ENCODE results near the gene NPDC1. TPM values are rescaled to one million over a fixed set of nuclear protein-coding genes. Genes with fewer than 3 reads are reported as not detected.

Gene NPDC1
- total RNA-seq, 1 donor from 2014 or later: 5.7 TPM

DNA sequence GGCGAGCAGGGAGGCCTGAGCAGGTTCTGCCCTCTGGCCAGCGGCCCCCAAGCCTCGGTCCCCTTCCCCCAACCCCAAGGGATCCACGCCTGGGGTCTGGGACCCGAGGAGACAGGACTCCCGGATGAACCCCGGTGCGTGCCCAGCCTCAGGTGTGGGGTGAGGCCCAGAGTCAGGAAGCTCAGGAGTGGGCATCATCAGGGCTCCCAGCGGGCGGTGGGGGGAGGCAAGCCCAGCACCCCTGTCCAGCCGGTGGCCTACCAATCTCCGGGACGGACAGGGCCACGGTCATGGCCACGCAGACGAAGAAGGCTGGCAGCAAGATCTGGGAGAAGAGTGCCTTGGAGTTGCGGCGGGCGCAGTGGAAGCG, 32.4 kb downstream of the NPDC1 start:
- Histone ChIP-seq H3K4me1 (ENCODE audit: control insufficient read depth in 3 of 3, insufficient read depth in 3 of 3, low read length in 3 of 3) (no peaks in the 10 kb centered on the region), H3K9me3 (ENCODE audit: control insufficient read depth in 3 of 3, low read length in 3 of 3) (no peaks in the 10 kb centered on the region), H3K27me3 (ENCODE audit: control insufficient read depth in 3 of 3, insufficient read depth in 3 of 3, low read length in 3 of 3) (no peaks in the 10 kb centered on the region), H3K27ac (ENCODE audit: low read depth, low read length) (no peak overlapping the region), H3K9ac (ENCODE audit: low read depth in 1 of 3, low read length in 3 of 3) (no peak overlapping the region), H3K4me3 (ENCODE audit: low read length in 3 of 3) (no peak overlapping the region), H3K36me3 (ENCODE audit: control insufficient read depth in 3 of 3, insufficient read depth in 3 of 3, low read length in 3 of 3) (peaks cover 25 to 39% (median 36%) of the 10 kb centered on the region in 3 donors)

DNA sequence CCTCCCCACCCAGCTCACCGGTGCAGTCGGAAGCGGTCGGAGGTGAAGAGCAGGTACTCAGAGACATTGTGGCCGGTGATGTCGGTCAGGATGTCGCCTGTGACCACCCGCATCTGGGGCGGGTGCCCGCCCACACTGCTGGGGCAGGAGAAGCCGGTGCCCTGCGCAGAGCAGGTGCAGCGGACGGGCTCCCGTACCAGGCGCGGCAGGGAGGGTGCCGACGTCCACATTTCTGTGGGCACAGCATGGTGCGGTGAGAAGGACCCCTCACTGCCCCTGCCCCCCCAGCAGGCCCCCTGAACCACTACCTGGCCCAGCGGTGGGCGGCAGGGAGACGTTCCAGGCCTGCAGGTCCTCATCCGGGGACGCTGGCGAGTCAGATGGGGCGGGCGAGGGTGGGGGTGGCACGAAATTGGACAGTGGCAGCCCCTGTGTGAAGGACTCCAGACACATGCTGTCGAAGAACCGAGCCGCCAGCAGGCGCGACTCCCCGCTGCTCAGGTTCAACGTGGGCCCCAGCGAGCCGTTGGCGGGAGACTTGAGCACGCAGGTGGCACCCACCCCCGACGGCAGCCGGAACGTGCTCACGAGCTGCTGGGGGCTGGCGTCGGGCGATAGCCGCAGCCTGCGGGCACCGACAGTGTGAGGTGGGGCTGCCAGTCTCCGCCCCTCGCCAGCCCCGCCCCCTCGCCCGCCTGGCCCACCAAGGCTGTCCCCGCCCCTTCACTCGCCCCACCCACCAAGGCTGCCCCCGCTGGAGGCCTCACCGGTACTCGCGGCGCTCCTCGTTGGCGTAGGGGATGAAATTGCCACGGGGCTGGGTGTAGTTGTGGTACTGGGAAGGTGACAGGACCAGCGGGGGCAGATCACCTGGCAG, 33.0 kb downstream of the NPDC1 start:
- Histone ChIP-seq H3K4me3 (ENCODE audit: low read length in 3 of 3) (no peak overlapping the region), H3K27ac (ENCODE audit: low read depth, low read length) (no peak overlapping the region), H3K36me3 (ENCODE audit: control insufficient read depth in 3 of 3, insufficient read depth in 3 of 3, low read length in 3 of 3) (peaks cover 25 to 39% (median 36%) of the 10 kb centered on the region in 3 donors), H3K9me3 (ENCODE audit: control insufficient read depth in 3 of 3, low read length in 3 of 3) (no peaks in the 10 kb centered on the region), H3K9ac (ENCODE audit: low read depth in 1 of 3, low read length in 3 of 3) (no peak overlapping the region), H3K4me1 (ENCODE audit: control insufficient read depth in 3 of 3, insufficient read depth in 3 of 3, low read length in 3 of 3) (no peaks in the 10 kb centered on the region), H3K27me3 (ENCODE audit: control insufficient read depth in 3 of 3, insufficient read depth in 3 of 3, low read length in 3 of 3) (no peaks in the 10 kb centered on the region)

DNA sequence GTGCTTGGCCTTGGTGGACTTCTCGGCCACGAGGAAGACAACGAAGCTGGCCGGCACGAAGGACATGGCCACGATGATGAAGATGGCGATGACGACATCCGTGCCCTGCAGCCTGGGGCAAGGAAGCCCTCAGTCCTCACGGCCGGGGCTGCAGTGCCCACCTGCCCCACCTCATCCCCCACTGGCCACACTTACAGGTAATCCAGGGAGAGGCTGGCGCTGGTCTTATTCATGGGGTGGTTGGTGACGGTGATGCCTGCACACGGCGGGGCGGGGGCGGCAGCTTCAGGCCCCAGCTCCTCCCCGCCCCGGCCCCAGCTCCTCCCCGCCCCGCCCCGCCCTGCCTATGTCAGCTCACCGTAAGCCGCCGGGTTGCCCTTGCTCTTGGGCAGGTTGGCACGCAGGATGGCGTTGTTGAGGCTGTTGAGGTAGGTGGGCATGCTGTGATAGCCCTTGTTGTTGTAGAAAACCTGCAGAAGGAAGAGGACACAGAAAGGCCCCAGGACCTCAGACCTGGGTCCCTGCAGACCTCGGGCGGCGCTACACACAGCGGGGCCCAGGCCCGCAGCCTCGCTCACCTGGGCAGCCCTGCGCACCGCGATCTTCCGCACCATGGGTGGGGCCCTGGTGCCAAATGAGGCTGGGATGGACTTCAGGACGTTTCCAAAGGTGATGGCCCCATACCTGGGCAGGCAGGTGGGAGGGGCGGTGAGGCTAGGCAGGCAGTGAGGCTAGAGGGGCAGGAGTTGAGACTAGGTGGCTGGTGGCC, 33.9 kb downstream of the NPDC1 start:
- H3K36me3 ChIP-seq (ENCODE audit: control insufficient read depth in 3 of 3, insufficient read depth in 3 of 3, low read length in 3 of 3): peaks cover 22 to 35% (median 34%) of the 10 kb centered on the region in 3 donors

DNA sequence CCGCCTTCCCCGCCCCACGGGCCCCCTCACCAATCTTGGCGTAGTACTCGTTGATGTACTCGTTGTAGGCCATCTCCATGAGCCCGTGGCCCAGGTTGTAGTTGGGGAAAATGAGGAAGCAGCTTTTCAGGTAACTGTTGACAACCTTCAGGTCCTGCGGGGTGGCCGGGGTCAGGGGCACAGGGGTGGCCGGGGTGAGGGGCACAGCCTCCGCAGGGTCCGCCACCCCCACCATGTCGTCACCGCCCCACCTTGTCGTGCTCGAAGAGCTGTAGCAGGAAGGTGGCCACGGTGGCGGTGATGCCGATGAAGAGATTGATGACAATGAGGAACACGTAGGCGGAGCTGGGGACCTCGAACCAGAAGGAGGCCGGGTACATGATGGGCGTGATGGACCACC, 34.8 kb downstream of the NPDC1 start:
- Histone ChIP-seq H3K27ac (ENCODE audit: low read depth, low read length) (no peak overlapping the region), H3K9me3 (ENCODE audit: control insufficient read depth in 3 of 3, low read length in 3 of 3) (no peaks in the 10 kb centered on the region), H3K4me3 (ENCODE audit: low read length in 3 of 3) (no peak overlapping the region), H3K4me1 (ENCODE audit: control insufficient read depth in 3 of 3, insufficient read depth in 3 of 3, low read length in 3 of 3) (no peaks in the 10 kb centered on the region), H3K27me3 (ENCODE audit: control insufficient read depth in 3 of 3, insufficient read depth in 3 of 3, low read length in 3 of 3) (no peaks in the 10 kb centered on the region), H3K36me3 (ENCODE audit: control insufficient read depth in 3 of 3, insufficient read depth in 3 of 3, low read length in 3 of 3) (peaks cover 17 to 29% (median 29%) of the 10 kb centered on the region in 3 donors), H3K9ac (ENCODE audit: low read depth in 1 of 3, low read length in 3 of 3) (no peak overlapping the region)

More for the DNA sequence above, 33.9 kb downstream of the NPDC1 start:
- Histone ChIP-seq H3K4me3 (ENCODE audit: low read length in 3 of 3) (no peak overlapping the region), H3K9me3 (ENCODE audit: control insufficient read depth in 3 of 3, low read length in 3 of 3) (no peaks in the 10 kb centered on the region), H3K27ac (ENCODE audit: low read depth, low read length) (no peak overlapping the region), H3K9ac (ENCODE audit: low read depth in 1 of 3, low read length in 3 of 3) (no peak overlapping the region), H3K4me1 (ENCODE audit: control insufficient read depth in 3 of 3, insufficient read depth in 3 of 3, low read length in 3 of 3) (no peaks in the 10 kb centered on the region), H3K27me3 (ENCODE audit: control insufficient read depth in 3 of 3, insufficient read depth in 3 of 3, low read length in 3 of 3) (no peaks in the 10 kb centered on the region)

DNA sequence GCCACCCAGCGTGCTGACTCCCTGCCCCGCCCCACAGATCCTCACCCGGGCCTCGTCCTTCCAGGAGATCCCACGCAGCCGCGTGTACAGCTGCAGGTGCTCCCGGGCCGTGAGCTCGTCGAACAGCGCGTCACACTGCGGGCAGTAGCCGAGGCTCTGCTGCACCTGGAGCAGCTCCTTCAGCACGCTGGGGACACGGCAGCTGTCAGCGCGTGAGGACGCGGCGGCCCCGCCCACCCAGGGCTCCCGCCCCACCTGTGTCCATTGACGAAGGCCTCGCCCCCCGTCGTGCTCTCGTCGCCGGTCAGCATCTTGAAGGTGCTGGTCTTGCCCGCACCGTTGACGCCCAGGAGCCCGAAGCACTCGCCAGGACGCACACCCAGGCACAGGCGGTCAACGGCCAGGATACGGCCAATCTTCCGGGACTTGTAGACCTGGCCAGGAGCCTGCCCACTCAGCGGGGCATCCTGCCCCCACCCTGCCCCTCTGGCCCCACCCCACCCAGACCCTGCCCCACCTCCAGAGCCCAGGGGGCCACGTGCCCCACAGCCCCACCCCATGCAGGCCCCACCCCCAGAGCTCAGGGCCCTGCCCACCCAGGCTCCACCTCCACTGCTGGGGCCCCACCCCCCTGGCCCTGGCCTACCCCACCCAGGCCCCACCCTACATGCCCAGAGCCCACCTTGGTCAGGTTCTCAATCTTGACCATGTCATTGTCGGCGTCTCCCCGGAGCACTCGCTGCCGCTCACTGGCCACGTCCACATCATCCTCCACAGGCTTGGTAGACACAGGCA, 35.8 kb downstream of the NPDC1 start:
- H3K36me3 ChIP-seq (ENCODE audit: control insufficient read depth in 3 of 3, insufficient read depth in 3 of 3, low read length in 3 of 3): peaks cover 11 to 24% (median 22%) of the 10 kb centered on the region in 3 donors
- no peaks in the 10 kb centered on the region for H3K9me3 ChIP-seq (ENCODE audit: control insufficient read depth in 3 of 3, low read length in 3 of 3)
- H3K27me3 ChIP-seq (ENCODE audit: control insufficient read depth in 3 of 3, insufficient read depth in 3 of 3, low read length in 3 of 3): no peaks in the 10 kb centered on the region
- H3K9ac ChIP-seq (ENCODE audit: low read depth in 1 of 3, low read length in 3 of 3): no peak overlapping the region
- H3K4me1 ChIP-seq (ENCODE audit: control insufficient read depth in 3 of 3, insufficient read depth in 3 of 3, low read length in 3 of 3): no peaks in the 10 kb centered on the region
- no peak overlapping the region for H3K4me3 ChIP-seq (ENCODE audit: low read length in 3 of 3)
- H3K27ac ChIP-seq (ENCODE audit: low read depth, low read length): no peak overlapping the region

DNA sequence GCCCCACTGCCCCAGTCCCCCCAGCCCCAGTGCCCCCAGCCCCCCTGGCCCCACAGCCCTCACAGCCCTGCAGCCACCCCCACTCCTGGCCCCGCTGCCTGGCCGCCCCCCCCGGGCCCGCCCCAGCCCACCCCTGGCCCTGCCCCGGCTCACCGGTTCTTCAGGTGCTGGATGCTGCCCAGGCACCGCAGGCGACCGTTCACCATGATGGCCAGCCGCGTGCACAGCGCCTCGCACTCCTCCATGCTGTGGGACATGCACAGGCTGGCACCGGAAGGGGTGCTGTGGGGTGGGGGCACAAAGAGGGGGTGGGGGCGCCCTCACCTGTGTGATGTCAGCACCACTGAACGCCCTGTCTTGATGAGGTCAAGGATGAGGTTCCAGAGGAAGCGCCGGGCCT, 36.8 kb downstream of the NPDC1 start:
- H3K36me3 ChIP-seq (ENCODE audit: control insufficient read depth in 3 of 3, insufficient read depth in 3 of 3, low read length in 3 of 3): peaks cover 9 to 20% (median 16%) of the 10 kb centered on the region in 3 donors
- H3K9ac ChIP-seq (ENCODE audit: low read depth in 1 of 3, low read length in 3 of 3): no peak overlapping the region

DNA sequence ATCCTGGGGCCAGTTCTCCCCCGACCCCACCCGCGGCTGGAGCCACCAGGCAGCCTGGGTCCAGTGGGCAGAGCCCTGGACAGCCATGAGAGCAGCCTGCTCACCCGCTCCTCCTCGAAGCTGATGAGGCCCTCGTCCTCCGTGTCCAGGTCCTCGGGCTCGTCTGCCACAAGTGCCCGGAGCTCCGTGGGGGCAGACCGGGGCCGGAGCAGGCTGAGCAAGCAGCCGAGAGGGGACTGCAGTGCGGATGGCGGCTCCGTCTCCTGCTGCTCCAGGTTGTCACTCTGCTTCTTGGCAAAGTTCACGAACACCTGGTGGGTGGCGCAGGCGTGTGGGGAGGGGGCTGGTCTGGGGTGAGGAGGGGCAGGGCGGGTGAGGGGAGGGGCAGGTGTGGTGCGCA, 37.7 kb downstream of the NPDC1 start:
- Histone ChIP-seq H3K36me3 (ENCODE audit: control insufficient read depth in 3 of 3, insufficient read depth in 3 of 3, low read length in 3 of 3) (peaks cover 9 to 16% (median 14%) of the 10 kb centered on the region in 3 donors), H3K4me3 (ENCODE audit: low read length in 3 of 3) (no peak overlapping the region), H3K27ac (ENCODE audit: low read depth, low read length) (no peak overlapping the region), H3K4me1 (ENCODE audit: control insufficient read depth in 3 of 3, insufficient read depth in 3 of 3, low read length in 3 of 3) (no peaks in the 10 kb centered on the region), H3K27me3 (ENCODE audit: control insufficient read depth in 3 of 3, insufficient read depth in 3 of 3, low read length in 3 of 3) (no peaks in the 10 kb centered on the region), H3K9ac (ENCODE audit: low read depth in 1 of 3, low read length in 3 of 3) (no peak overlapping the region), H3K9me3 (ENCODE audit: control insufficient read depth in 3 of 3, low read length in 3 of 3) (no peaks in the 10 kb centered on the region)

More for the DNA sequence above, 36.8 kb downstream of the NPDC1 start:
- Histone ChIP-seq H3K27ac (ENCODE audit: low read depth, low read length) (no peak overlapping the region), H3K27me3 (ENCODE audit: control insufficient read depth in 3 of 3, insufficient read depth in 3 of 3, low read length in 3 of 3) (no peaks in the 10 kb centered on the region), H3K9me3 (ENCODE audit: control insufficient read depth in 3 of 3, low read length in 3 of 3) (no peaks in the 10 kb centered on the region), H3K4me3 (ENCODE audit: low read length in 3 of 3) (no peak overlapping the region), H3K4me1 (ENCODE audit: control insufficient read depth in 3 of 3, insufficient read depth in 3 of 3, low read length in 3 of 3) (no peaks in the 10 kb centered on the region)

DNA sequence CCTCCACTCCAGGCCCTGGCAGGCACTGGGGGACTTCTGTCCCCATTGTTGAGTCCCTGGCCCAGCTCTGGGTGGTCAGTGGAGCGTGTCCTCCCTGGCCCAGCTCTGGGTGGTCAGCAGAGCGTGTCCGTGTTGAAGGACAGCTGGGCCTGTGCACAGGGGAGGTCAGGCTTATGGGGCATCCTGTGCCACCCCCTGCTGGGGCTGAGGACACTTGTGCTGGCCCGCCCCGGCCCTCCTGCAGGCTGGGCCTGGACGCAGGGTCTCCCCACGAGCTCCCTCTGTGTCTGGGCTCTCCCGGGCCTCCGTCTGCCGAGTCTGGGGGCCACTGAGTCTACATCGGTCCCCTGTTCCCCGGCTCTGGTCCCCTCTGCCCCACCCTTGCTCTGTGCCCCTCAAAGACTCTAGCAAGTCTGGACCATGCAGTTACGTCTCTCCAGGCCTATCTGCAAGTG, 38.1 kb downstream of the NPDC1 start:
- no peaks in the 10 kb centered on the region for H3K27me3 ChIP-seq (ENCODE audit: control insufficient read depth in 3 of 3, insufficient read depth in 3 of 3, low read length in 3 of 3)
- H3K4me3 ChIP-seq (ENCODE audit: low read length in 3 of 3): no peak overlapping the region
- H3K9ac ChIP-seq (ENCODE audit: low read depth in 1 of 3, low read length in 3 of 3): no peak overlapping the region
- H3K36me3 ChIP-seq (ENCODE audit: control insufficient read depth in 3 of 3, insufficient read depth in 3 of 3, low read length in 3 of 3): peaks cover 9 to 16% (median 14%) of the 10 kb centered on the region in 3 donors
- H3K4me1 ChIP-seq (ENCODE audit: control insufficient read depth in 3 of 3, insufficient read depth in 3 of 3, low read length in 3 of 3): no peaks in the 10 kb centered on the region
- H3K27ac ChIP-seq (ENCODE audit: low read depth, low read length): no peak overlapping the region
- no peaks in the 10 kb centered on the region for H3K9me3 ChIP-seq (ENCODE audit: control insufficient read depth in 3 of 3, low read length in 3 of 3)

DNA sequence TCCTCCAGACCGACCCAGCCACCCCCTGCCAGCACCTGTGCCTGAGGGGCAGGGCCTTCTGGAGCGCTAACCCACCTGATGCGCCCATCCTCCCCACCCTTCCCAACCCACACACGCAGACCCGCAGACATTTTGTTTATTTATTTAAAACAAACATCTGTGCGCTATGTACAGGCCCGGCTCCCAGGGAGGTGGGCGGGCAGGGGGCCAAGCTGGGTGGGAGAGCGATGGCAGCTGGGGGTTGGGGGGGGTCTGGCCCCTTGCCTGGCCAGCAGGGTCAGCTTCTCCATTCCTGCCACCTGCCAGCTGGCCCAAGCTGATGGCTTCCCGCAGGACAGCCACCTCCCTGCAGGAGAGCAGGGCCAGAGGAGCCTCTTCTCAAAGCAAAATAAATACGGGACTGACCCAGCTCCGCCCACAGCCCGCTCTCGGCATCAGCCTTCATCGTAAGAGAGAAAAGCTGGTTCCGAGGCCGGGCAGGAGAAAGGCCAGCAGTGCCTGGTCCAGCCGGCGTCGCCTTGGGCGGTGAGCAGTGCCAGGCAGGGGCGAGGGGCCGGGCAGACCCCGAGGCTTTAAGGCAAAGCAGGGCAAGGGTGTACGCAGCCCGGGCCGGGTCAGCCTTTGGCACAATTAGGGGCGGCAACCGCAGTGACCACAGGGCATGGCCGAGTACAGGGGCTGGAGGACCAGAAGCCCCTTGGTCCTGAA, 38.7 kb downstream of the NPDC1 start:
- H3K27me3 ChIP-seq (ENCODE audit: control insufficient read depth in 3 of 3, insufficient read depth in 3 of 3, low read length in 3 of 3): no peaks in the 10 kb centered on the region
- H3K9ac ChIP-seq (ENCODE audit: low read depth in 1 of 3, low read length in 3 of 3): no peak overlapping the region
- peaks cover 7 to 13% (median 10%) of the 10 kb centered on the region in 3 donors for H3K36me3 ChIP-seq (ENCODE audit: control insufficient read depth in 3 of 3, insufficient read depth in 3 of 3, low read length in 3 of 3)
- no peak overlapping the region for H3K4me3 ChIP-seq (ENCODE audit: low read length in 3 of 3)
- no peak overlapping the region for H3K27ac ChIP-seq (ENCODE audit: low read depth, low read length)
- H3K4me1 ChIP-seq (ENCODE audit: control insufficient read depth in 3 of 3, insufficient read depth in 3 of 3, low read length in 3 of 3): no peaks in the 10 kb centered on the region
- no peaks in the 10 kb centered on the region for H3K9me3 ChIP-seq (ENCODE audit: control insufficient read depth in 3 of 3, low read length in 3 of 3)

All from skeletal muscle tissue (tissue), 4 donors.